ENCODE measurements around the gene MICOS13.

MICOS13 gene

GRCh38 chr19:5697022-5697889, 16.9 kb upstream of the MICOS13 start (continued):
- TF ChIP-seq KLF16 (tag by site-specific recombination; IDR thresholded peaks at IDR 0.05) = no peak
- TF ChIP-seq ATF2 (tag by site-specific recombination; IDR thresholded peaks at IDR 0.05; ENCODE audit: low read depth) = no peak
- TF ChIP-seq ZNF341 (tag by site-specific recombination; IDR thresholded peaks at IDR 0.05; ENCODE audit: low read depth) = no peak
- TF ChIP-seq ZNF580 (tag by site-specific recombination; IDR thresholded peaks at IDR 0.05) = peak; percentile 67; the same call in 1 of the 2 replicates
- no peak for TF ChIP-seq HOXC10 (CRISPR knock-in tag; IDR thresholded peaks at IDR 0.05)
- TF ChIP-seq ZNF837 (tag by site-specific recombination; IDR thresholded peaks at IDR 0.05) = no peak
- TF ChIP-seq ZBTB10 (tag by site-specific recombination; IDR thresholded peaks at IDR 0.05) = no peak
- TF ChIP-seq ZNF629 (tag by site-specific recombination; IDR thresholded peaks at IDR 0.05) = peak; percentile 59; the same call in 1 of the 2 replicates
- TF ChIP-seq ZNF768 (tag by site-specific recombination; IDR thresholded peaks at IDR 0.05) = no peak
- peak; percentile 90 for TF ChIP-seq WT1 (tag by site-specific recombination; IDR thresholded peaks at IDR 0.05)
- TF ChIP-seq ZSCAN5A (tag by site-specific recombination; IDR thresholded peaks at IDR 0.05) = no peak
- TF ChIP-seq MZF1 (tag by site-specific recombination; IDR thresholded peaks at IDR 0.05; ENCODE audit: borderline replicate concordance) = no peak; the same call in 1 of the 2 replicates
- TF ChIP-seq PRDM10 (tag by site-specific recombination; IDR thresholded peaks at IDR 0.05) = no peak
- TF ChIP-seq BCL11B (tag by site-specific recombination; IDR thresholded peaks at IDR 0.05; ENCODE audit: low read depth) = peak; percentile 63; the same call in 1 of the 2 replicates
- 0 out of 2 replicates have a peak, but pooled peaks have one; percentile 48 for TF ChIP-seq ZBTB6 (tag by site-specific recombination; IDR thresholded peaks at IDR 0.05)
- no peak for TF ChIP-seq ZNF423 (tag by site-specific recombination; IDR thresholded peaks at IDR 0.05)
- TF ChIP-seq ZNF114 (tag by site-specific recombination; IDR thresholded peaks at IDR 0.05) = no peak
- TF ChIP-seq PRDM4 (tag by site-specific recombination; IDR thresholded peaks at IDR 0.05) = no peak
- no peak for TF ChIP-seq ZFP37 (tag by site-specific recombination; IDR thresholded peaks at IDR 0.05)
- no peak; the same call in 1 of the 2 replicates for TF ChIP-seq ZNF146 (tag by site-specific recombination; IDR thresholded peaks at IDR 0.05)
- TF ChIP-seq ZEB2 (tag by site-specific recombination; IDR thresholded peaks at IDR 0.05) = peak; percentile 63; the same call in 1 of the 2 replicates
- TF ChIP-seq ZNF658 (tag by site-specific recombination; IDR thresholded peaks at IDR 0.05) = no peak
- TF ChIP-seq ZNF239 (tag by site-specific recombination; IDR thresholded peaks at IDR 0.05) = peak; percentile 81; the same call in 1 of the 2 replicates

Measured in HEK293 (cell line).